A549 (cell line): ENCODE data around the gene MTHFR. TPM values are rescaled to one million over a fixed set of nuclear protein-coding genes. Genes with fewer than 3 reads are reported as not detected.

Source experiments
- ATAC-seq, 2 experiments: fragments of 200-7000 bp in 1 of 2; fragments of >200 bp in 1 of 2; cut with Nextera tagmentation in 1 of 2; cut with Tn5 transposase in 1 of 2; 3 replicates each; pipeline versions ENCODE4 v1.8.0 to v1.9.1; 2018 to 2020; ENCODE audit warnings: mild to moderate bottlenecking in 1 of 2, moderate library complexity in 1 of 2
- CTCF ChIA-PET: fragments of 300-600 bp; sonication (Branson Sonifier 250); formaldehyde crosslinking; extraction: SDS; loops from one replicate; lab custom pipeline; 2021; ENCODE audit warnings: antibody characterized with exemption, inconsistent platforms; lab: Yijun Ruan, JAX
- POLR2A ChIA-PET: fragments of 350-600 bp; formaldehyde crosslinking; extraction: SDS; loops from one replicate; lab custom pipeline; 2021; ENCODE audit warnings: antibody characterized with exemption, inconsistent platforms; lab: Yijun Ruan, JAX
- DNase-seq, 2 experiments: peaks; one replicate each; pipeline versions ENCODE4 v3.0.0 to v3.0.0-alpha.2; 2011 to 2016; ENCODE audit warnings: low read depth in 1 of 2, low spot score in 1 of 2
- FAIRE-seq: peaks from 2 replicates; lab custom pipeline; 2011; peaks lifted over from hg19 to GRCh38; lab: Jason Lieb, UNC
- H3K27ac ChIP-seq, 2 experiments: fragments of >200 bp; sonication (Bioruptor Twin); formaldehyde crosslinking; 3 replicates each; pipeline ENCODE4 v1.5.1; 2016 to 2017
- H3K4me1 ChIP-seq: fragments of >200 bp; sonication (Bioruptor Twin); formaldehyde crosslinking; 3 replicates; pipeline ENCODE4 v1.6.1; 2016
- H3K4me2 ChIP-seq: fragments of >200 bp; sonication (Bioruptor Twin); formaldehyde crosslinking; 3 replicates; pipeline ENCODE4 v1.6.1; 2016
- H3K4me3 ChIP-seq: fragments of >200 bp; sonication (Bioruptor Twin); formaldehyde crosslinking; 3 replicates; pipeline ENCODE4 v1.5.1; 2016
- H3K9me3 ChIP-seq: fragments of >200 bp; sonication (Bioruptor Twin); formaldehyde crosslinking; 3 replicates; pipeline ENCODE4 v1.6.1; 2016
- CTCF ChIP-seq: fragments of >200 bp; sonication (Bioruptor Twin); formaldehyde crosslinking; IDR thresholded peaks from 3 replicates; pipeline ENCODE4 v1.5.1; 2016
- EHMT2 ChIP-seq: fragments of 200-600 bp; sonication (generic); IDR thresholded peaks from 2 replicates; pipeline ENCODE4 v1.6.1; 2016; ENCODE audit warnings: antibody characterized with exemption, low read depth, mild to moderate bottlenecking, moderate library complexity
- ESRRA ChIP-seq: fragments of 150-350 bp; IDR thresholded peaks from 2 replicates; pipeline ENCODE4 v1.6.1; 2014; ENCODE audit warnings: mild to moderate bottlenecking, low read length, borderline replicate concordance
- HOXB13 ChIP-seq: fragments of 250-450 bp; sonication (Bioruptor Pico); IDR thresholded peaks from 2 replicates; pipeline ENCODE4 v1.5.0; 2020; ENCODE audit warnings: low read depth, mild to moderate bottlenecking, moderate library complexity
- JUNB ChIP-seq: fragments of >200 bp; sonication (Bioruptor Twin); formaldehyde crosslinking; IDR thresholded peaks from 2 replicates; pipeline ENCODE4 v1.6.1; 2016
- KDM1A ChIP-seq: fragments of 200-600 bp; sonication (generic); IDR thresholded peaks from 2 replicates; pipeline ENCODE4 v1.6.1; 2016; ENCODE audit warnings: low read depth, mild to moderate bottlenecking
- MAFK ChIP-seq: fragments of 450-650 bp; IDR thresholded peaks from 2 replicates; pipeline ENCODE4 v1.6.1; 2014; ENCODE audit not compliant: partially characterized antibody
- MYC ChIP-seq: IDR thresholded peaks from 2 replicates; pipeline ENCODE4 v1.6.1; 2012; ENCODE audit warnings: mild to moderate bottlenecking, inconsistent platforms, low read length, improper control_type of control experiment, borderline replicate concordance
- PHF8 ChIP-seq: fragments of 200-600 bp; sonication (generic); IDR thresholded peaks from 2 replicates; pipeline ENCODE4 v1.6.1; 2016; ENCODE audit warnings: low read depth, mild to moderate bottlenecking, antibody characterized with exemption, moderate library complexity, borderline replicate concordance
- POLR2A ChIP-seq: IDR thresholded peaks from 2 replicates; pipeline ENCODE4 v1.6.1; 2012; ENCODE audit warnings: mild to moderate bottlenecking, low read length
- POLR2AphosphoS2 ChIP-seq: conservative IDR thresholded peaks from 2 replicates; pipeline ENCODE4 v1.6.1; 2012; ENCODE audit warnings: low read length, improper control_type of control experiment, inconsistent platforms
- RARB ChIP-seq: fragments of 250-450 bp; sonication (Bioruptor Pico); IDR thresholded peaks from 2 replicates; pipeline ENCODE4 v1.8.0; 2021; ENCODE audit warnings: mild to moderate bottlenecking, moderate library complexity
- RNF2 ChIP-seq: fragments of 200-600 bp; sonication (generic); IDR thresholded peaks from 2 replicates; pipeline ENCODE4 v1.6.1; 2016; ENCODE audit warnings: low read depth, mild to moderate bottlenecking, antibody characterized with exemption, moderate library complexity, borderline replicate concordance
- SREBF2 ChIP-seq: fragments of 450-650 bp; IDR thresholded peaks from 2 replicates; pipeline ENCODE4 v1.6.1; 2014; ENCODE audit warnings: mild to moderate bottlenecking, moderate library complexity
- TP53 ChIP-seq: fragments of 250-450 bp; sonication (Bioruptor Pico); IDR thresholded peaks from 2 replicates; pipeline ENCODE4 v1.5.0; 2021; ENCODE audit warnings: mild to moderate bottlenecking, moderate library complexity
- ZC3H11A ChIP-seq: fragments of 450-650 bp; IDR thresholded peaks from 2 replicates; pipeline ENCODE4 v1.6.1; 2014; ENCODE audit warnings: antibody characterized with exemption, mild to moderate bottlenecking
- WGBS: methylation state at CpG from one replicate; pipeline ENCODE4 v1.1.6; 2017; ENCODE audit errors: missing lambda C conversion rate; 5-methylcytosine and 5-hydroxymethylcytosine counted together
- polyA plus RNA-seq, 4 experiments: library from polyadenylated mRNA; depleted of rRNA in 3 of 4; stranded (reverse); fragments of >200 nt; fragmentation: RNase III in 1 of 4; extraction: RNeasy Plus Mini Kit Qiagen cat#74134 plus additional on column Dnase treatment in 1 of 4; gene quantifications; 2 replicates in 3 of 4; 3 replicates in 1 of 4; pipeline ENCODE4 v1.2.3, GENCODE V29; 2011 to 2017
- TF ChIP-seq, protein P1 (sequence below): fragments of 150-350 bp; IDR thresholded peaks from 2 replicates; pipeline ENCODE4 v1.6.1; 2014; ENCODE audit warnings: low read depth, mild to moderate bottlenecking, low read length
- TF ChIP-seq, protein P2 (sequence below): fragments of 250-450 bp; sonication (Bioruptor Pico); IDR thresholded peaks from 2 replicates; pipeline ENCODE4 v1.5.0; 2021; ENCODE audit warnings: mild to moderate bottlenecking, moderate library complexity, borderline replicate concordance
- TF ChIP-seq, protein P3 (sequence below): IDR thresholded peaks from 2 replicates; pipeline ENCODE4 v1.6.1; 2012; ENCODE audit warnings: low read depth, borderline replicate concordance

The MTHFR gene
- polyA plus RNA-seq, 2 of the 4 experiments (the other 2 are of a cell fraction), result 4.5 to 5.2 TPM

DNA sequence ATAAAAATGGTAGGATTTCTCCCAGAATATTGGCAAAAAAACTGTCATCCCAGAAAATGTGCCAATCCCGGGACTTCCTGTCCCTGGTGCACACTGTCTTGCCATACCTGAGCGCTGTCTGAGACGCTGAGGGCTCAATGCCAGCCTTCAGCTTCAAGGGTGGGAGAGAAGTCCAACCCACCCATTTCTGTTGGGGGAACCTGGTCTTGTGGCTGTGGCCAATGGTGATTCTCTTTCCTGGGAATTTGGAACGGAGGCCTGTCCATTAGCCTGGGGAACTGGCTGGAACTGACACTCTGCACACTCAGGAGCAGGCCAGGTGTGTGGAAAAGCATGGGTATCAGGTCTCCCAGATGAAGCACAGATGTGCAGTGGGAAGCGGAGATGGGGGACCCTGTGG lies 6.7 kb downstream of the MTHFR start:
- WGBS, result 96% methylated on average over 4 of the region's 5 CpGs
- Histone ChIP-seq H3K9me3 (no peaks in the 10 kb centered on the region), H3K4me3 (no peak overlapping the region), H3K4me2 (no peak overlapping the region), H3K27ac (no peak overlapping the region), H3K4me1 (peaks cover 9% of the 10 kb centered on the region)
- POLR2A ChIA-PET, result no interaction called here
- ATAC-seq (no peak), FAIRE-seq (no peak), DNase-seq (no peak)
- no peak for TF ChIP-seq POLR2AphosphoS2
- TF ChIP-seq ESRRA, result no peak
- TF ChIP-seq HOXB13 (CRISPR knock-in tag), result no peak
- no peak for TF ChIP-seq CTCF
- TF ChIP-seq MYC, result no peak
- TF ChIP-seq ZC3H11A, result no peak
- TF ChIP-seq, protein P1, sequence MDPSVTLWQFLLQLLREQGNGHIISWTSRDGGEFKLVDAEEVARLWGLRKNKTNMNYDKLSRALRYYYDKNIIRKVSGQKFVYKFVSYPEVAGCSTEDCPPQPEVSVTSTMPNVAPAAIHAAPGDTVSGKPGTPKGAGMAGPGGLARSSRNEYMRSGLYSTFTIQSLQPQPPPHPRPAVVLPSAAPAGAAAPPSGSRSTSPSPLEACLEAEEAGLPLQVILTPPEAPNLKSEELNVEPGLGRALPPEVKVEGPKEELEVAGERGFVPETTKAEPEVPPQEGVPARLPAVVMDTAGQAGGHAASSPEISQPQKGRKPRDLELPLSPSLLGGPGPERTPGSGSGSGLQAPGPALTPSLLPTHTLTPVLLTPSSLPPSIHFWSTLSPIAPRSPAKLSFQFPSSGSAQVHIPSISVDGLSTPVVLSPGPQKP, result no peak
- TF ChIP-seq POLR2A, result no peak
- no peak for TF ChIP-seq MAFK
- TF ChIP-seq, protein P2, sequence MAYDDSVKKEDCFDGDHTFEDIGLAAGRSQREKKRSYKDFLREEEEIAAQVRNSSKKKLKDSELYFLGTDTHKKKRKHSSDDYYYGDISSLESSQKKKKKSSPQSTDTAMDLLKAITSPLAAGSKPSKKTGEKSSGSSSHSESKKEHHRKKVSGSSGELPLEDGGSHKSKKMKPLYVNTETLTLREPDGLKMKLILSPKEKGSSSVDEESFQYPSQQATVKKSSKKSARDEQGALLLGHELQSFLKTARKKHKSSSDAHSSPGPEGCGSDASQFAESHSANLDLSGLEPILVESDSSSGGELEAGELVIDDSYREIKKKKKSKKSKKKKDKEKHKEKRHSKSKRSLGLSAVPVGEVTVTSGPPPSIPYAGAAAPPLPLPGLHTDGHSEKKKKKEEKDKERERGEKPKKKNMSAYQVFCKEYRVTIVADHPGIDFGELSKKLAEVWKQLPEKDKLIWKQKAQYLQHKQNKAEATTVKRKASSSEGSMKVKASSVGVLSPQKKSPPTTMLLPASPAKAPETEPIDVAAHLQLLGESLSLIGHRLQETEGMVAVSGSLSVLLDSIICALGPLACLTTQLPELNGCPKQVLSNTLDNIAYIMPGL, result no peak
- no peak for TF ChIP-seq KDM1A
- TF ChIP-seq EHMT2, result no peak
- TF ChIP-seq JUNB, result no peak
- TF ChIP-seq PHF8, result no peak
- no peak for TF ChIP-seq RNF2
- TF ChIP-seq TP53 (CRISPR knock-in tag), result no peak
- CTCF ChIA-PET, result no interaction called here

- no peak for FAIRE-seq
- Histone ChIP-seq H3K4me3 (no peak overlapping the region), H3K27ac (no peak overlapping the region), H3K9me3 (no peaks in the 10 kb centered on the region), H3K4me2 (no peak overlapping the region), H3K4me1 (no peaks in the 10 kb centered on the region)
- ChIA-PET POLR2A (interaction anchor here (0.5 to 1.2 kb wide), 2 partner anchors 10 to 817 kb away, joined by 4 read pairs; no protein-coding TSS in a partner anchor), CTCF (interaction anchor here (1.4 to 1.6 kb wide), 2 partner anchors 12 to 169 kb away, joined by 3 to 7 read pairs; no protein-coding TSS in a partner anchor)
- no peak for ATAC-seq
- DNase-seq, result no peak
- 94% methylated on average over 6 of the region's 6 CpGs for WGBS
- no peak for TF ChIP-seq RARB
- TF ChIP-seq MAFK, result peak; percentile 36
- TF ChIP-seq, protein P3, sequence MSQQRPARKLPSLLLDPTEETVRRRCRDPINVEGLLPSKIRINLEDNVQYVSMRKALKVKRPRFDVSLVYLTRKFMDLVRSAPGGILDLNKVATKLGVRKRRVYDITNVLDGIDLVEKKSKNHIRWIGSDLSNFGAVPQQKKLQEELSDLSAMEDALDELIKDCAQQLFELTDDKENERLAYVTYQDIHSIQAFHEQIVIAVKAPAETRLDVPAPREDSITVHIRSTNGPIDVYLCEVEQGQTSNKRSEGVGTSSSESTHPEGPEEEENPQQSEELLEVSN, result no peak
- TF ChIP-seq SREBF2, result no peak
Measured at GRCh38 chr1:11797525-11798216, 8.1 kb downstream of the MTHFR start.
